SK-N-SH treated with all-trans-retinoic acid at 6 μM for 48 hours (cell line): ENCODE data around the gene CNTNAP2.

ENCODE experiments used
- ATAC-seq: fragments of 200-7000 bp; cut with Tn5 transposase; 3 replicates; pipeline ENCODE4 v1.9.1; 2020; ENCODE audit warnings: mild to moderate bottlenecking, moderate library complexity
- ARNTL ChIP-seq: fragments of 450-650 bp; formaldehyde crosslinking; IDR thresholded peaks from 2 replicates; pipeline ENCODE4 v1.5.0; 2020; ENCODE audit warnings: low read depth, mild to moderate bottlenecking, moderate library complexity, borderline replicate concordance
- BACH2 ChIP-seq: fragments of 250-450 bp; sonication (Bioruptor Pico); IDR thresholded peaks from 2 replicates; pipeline ENCODE4 v1.9.0; 2021; ENCODE audit warnings: mild to moderate bottlenecking, borderline replicate concordance
- CSDC2 ChIP-seq: fragments of 250-450 bp; sonication (Bioruptor Pico); IDR thresholded peaks from 2 replicates; pipeline ENCODE4 v1.5.0; 2020; ENCODE audit warnings: mild to moderate bottlenecking, moderate library complexity
- ESRRG ChIP-seq: fragments of 250-450 bp; sonication (Bioruptor Pico); IDR thresholded peaks from 2 replicates; pipeline ENCODE4 v1.6.1; 2021; ENCODE audit warnings: mild to moderate bottlenecking
- GLIS3 ChIP-seq: fragments of 250-450 bp; sonication (Bioruptor Pico); IDR thresholded peaks from 2 replicates; pipeline ENCODE4 v1.5.0; 2020; ENCODE audit warnings: mild to moderate bottlenecking, moderate library complexity
- ISL1 ChIP-seq: fragments of 250-450 bp; sonication (Bioruptor Pico); IDR thresholded peaks from 2 replicates; pipeline ENCODE4 v2.1.2; 2022; ENCODE audit warnings: mild to moderate bottlenecking, moderate library complexity
- OSR1 ChIP-seq: fragments of 250-450 bp; sonication (Bioruptor Pico); IDR thresholded peaks from 2 replicates; pipeline ENCODE4 v1.8.0; 2022; ENCODE audit warnings: moderate library complexity, mild to moderate bottlenecking, inconsistent platforms
- PPARA ChIP-seq: fragments of 250-450 bp; sonication (Bioruptor Pico); IDR thresholded peaks from 2 replicates; pipeline ENCODE4 v1.5.0; 2020; ENCODE audit warnings: mild to moderate bottlenecking, borderline replicate concordance
- RARB ChIP-seq: fragments of 250-450 bp; sonication (Bioruptor Pico); IDR thresholded peaks from 2 replicates; pipeline ENCODE4 v1.8.0; 2021; ENCODE audit warnings: mild to moderate bottlenecking, moderate library complexity
- SNAI2 ChIP-seq: fragments of 250-450 bp; sonication (Bioruptor Pico); IDR thresholded peaks from 2 replicates; pipeline ENCODE4 v1.5.0; 2020; ENCODE audit warnings: mild to moderate bottlenecking, moderate library complexity
- TCF4 ChIP-seq: fragments of 250-450 bp; sonication (Bioruptor Pico); IDR thresholded peaks from 2 replicates; pipeline ENCODE4 v1.8.0; 2021; ENCODE audit warnings: mild to moderate bottlenecking, moderate library complexity, borderline replicate concordance
- TOX ChIP-seq: fragments of 250-450 bp; sonication (Bioruptor Pico); IDR thresholded peaks from 2 replicates; pipeline ENCODE4 v1.8.0; 2021; ENCODE audit warnings: mild to moderate bottlenecking, moderate library complexity, borderline replicate concordance
- ZC3H10 ChIP-seq: fragments of 250-450 bp; sonication (Bioruptor Pico); IDR thresholded peaks from 2 replicates; pipeline ENCODE4 v1.5.1; 2021; ENCODE audit warnings: mild to moderate bottlenecking, moderate library complexity
- ZFP3 ChIP-seq: fragments of 250-450 bp; sonication (Bioruptor Pico); IDR thresholded peaks from 2 replicates; pipeline ENCODE4 v1.5.0; 2020; ENCODE audit warnings: mild to moderate bottlenecking, moderate library complexity
- ZNF565 ChIP-seq: fragments of 450-650 bp; formaldehyde crosslinking; conservative IDR thresholded peaks from 2 replicates; pipeline ENCODE4 v1.5.0; 2020; ENCODE audit warnings: low read depth, mild to moderate bottlenecking, moderate library complexity
- ZNF70 ChIP-seq: fragments of 450-650 bp; formaldehyde crosslinking; IDR thresholded peaks from 2 replicates; pipeline ENCODE4 v1.5.0; 2020; ENCODE audit warnings: mild to moderate bottlenecking, moderate library complexity
- ZNF8 ChIP-seq: fragments of 450-650 bp; formaldehyde crosslinking; IDR thresholded peaks from 2 replicates; pipeline ENCODE4 v1.5.0; 2020; ENCODE audit warnings: mild to moderate bottlenecking, moderate library complexity
- TF ChIP-seq, protein P1 (sequence below): fragments of 250-450 bp; sonication (Bioruptor Pico); IDR thresholded peaks from 2 replicates; pipeline ENCODE4 v1.5.0; 2020; ENCODE audit warnings: mild to moderate bottlenecking, moderate library complexity
- TF ChIP-seq, protein P2 (sequence below): fragments of 250-450 bp; sonication (Bioruptor Pico); IDR thresholded peaks from 2 replicates; pipeline ENCODE4 v1.5.1; 2021; ENCODE audit warnings: mild to moderate bottlenecking, moderate library complexity
- TF ChIP-seq, protein P3 (sequence below): fragments of 250-450 bp; sonication (Bioruptor Pico); IDR thresholded peaks from 2 replicates; pipeline ENCODE4 v1.8.0; 2020; ENCODE audit warnings: mild to moderate bottlenecking, moderate library complexity, borderline replicate concordance

CNTNAP2 gene

DNA sequence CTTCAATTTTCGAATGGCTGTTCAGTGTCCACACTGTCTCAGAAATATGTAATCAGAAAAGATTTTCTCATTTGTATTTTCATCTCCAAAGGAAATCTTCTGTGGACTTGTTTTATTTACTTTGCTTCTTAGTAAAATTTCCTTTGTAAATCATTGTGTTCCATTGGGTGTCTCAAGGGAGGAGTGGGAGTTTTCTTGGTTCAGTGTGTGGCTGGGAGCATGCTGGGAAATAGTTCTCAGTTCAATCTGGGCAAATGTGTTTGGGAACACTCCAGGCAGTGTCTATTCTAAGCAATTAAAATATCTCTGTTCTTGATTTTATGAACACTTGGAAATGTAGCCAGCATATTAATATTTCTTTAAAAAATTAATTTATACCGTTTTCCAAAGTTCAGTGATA, 1019.8 kb downstream of the CNTNAP2 start:
- TF ChIP-seq SNAI2 (CRISPR knock-in tag) = no peak
- TF ChIP-seq ZNF8 = no peak
- TF ChIP-seq ARNTL (CRISPR knock-in tag) = no peak
- no peak for TF ChIP-seq ZFP3 (CRISPR knock-in tag)
- TF ChIP-seq ISL1 (CRISPR knock-in tag) = no peak
- TF ChIP-seq PPARA = no peak
- TF ChIP-seq, protein P1, sequence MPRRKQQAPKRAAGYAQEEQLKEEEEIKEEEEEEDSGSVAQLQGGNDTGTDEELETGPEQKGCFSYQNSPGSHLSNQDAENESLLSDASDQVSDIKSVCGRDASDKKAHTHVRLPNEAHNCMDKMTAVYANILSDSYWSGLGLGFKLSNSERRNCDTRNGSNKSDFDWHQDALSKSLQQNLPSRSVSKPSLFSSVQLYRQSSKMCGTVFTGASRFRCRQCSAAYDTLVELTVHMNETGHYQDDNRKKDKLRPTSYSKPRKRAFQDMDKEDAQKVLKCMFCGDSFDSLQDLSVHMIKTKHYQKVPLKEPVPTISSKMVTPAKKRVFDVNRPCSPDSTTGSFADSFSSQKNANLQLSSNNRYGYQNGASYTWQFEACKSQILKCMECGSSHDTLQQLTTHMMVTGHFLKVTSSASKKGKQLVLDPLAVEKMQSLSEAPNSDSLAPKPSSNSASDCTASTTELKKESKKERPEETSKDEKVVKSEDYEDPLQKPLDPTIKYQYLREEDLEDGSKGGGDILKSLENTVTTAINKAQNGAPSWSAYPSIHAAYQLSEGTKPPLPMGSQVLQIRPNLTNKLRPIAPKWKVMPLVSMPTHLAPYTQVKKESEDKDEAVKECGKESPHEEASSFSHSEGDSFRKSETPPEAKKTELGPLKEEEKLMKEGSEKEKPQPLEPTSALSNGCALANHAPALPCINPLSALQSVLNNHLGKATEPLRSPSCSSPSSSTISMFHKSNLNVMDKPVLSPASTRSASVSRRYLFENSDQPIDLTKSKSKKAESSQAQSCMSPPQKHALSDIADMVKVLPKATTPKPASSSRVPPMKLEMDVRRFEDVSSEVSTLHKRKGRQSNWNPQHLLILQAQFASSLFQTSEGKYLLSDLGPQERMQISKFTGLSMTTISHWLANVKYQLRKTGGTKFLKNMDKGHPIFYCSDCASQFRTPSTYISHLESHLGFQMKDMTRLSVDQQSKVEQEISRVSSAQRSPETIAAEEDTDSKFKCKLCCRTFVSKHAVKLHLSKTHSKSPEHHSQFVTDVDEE = no peak
- no peak for TF ChIP-seq CSDC2 (CRISPR knock-in tag)
- TF ChIP-seq, protein P2, sequence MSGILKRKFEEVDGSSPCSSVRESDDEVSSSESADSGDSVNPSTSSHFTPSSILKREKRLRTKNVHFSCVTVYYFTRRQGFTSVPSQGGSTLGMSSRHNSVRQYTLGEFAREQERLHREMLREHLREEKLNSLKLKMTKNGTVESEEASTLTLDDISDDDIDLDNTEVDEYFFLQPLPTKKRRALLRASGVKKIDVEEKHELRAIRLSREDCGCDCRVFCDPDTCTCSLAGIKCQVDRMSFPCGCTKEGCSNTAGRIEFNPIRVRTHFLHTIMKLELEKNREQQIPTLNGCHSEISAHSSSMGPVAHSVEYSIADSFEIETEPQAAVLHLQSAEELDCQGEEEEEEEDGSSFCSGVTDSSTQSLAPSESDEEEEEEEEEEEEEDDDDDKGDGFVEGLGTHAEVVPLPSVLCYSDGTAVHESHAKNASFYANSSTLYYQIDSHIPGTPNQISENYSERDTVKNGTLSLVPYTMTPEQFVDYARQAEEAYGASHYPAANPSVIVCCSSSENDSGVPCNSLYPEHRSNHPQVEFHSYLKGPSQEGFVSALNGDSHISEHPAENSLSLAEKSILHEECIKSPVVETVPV (CRISPR knock-in tag) = no peak
- TF ChIP-seq OSR1 = no peak

DNA sequence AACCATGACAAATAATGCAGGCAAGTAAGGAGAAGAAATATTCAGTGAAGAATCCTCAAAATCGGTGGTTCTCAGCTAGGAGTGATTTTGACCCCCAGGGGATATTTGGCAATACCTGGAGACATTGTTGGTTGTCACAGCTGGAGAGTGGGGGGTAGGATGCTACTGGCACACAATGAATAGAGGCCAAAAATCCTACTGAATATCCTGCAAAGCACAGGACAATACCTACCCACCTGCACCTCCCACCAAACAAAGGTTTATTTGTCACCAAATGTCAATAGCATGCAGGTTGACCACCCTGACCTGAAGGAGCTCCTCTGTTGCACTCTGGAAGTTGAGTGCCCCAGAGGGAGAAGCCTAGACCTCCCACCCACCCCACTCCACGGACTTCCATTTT, 1028.6 kb downstream of the CNTNAP2 start:
- ATAC-seq = no peak

More for the DNA sequence above, 1019.8 kb downstream of the CNTNAP2 start:
- ATAC-seq = no peak

More for the DNA sequence above, 1028.6 kb downstream of the CNTNAP2 start:
- TF ChIP-seq TOX (CRISPR knock-in tag) (no peak), GLIS3 (no peak), ARNTL (CRISPR knock-in tag) (no peak), OSR1 (no peak), ESRRG (CRISPR knock-in tag) (no peak), ZC3H10 (CRISPR knock-in tag) (no peak), PPARA (no peak), BACH2 (CRISPR knock-in tag) (no peak), ISL1 (CRISPR knock-in tag) (no peak), ZNF8 (no peak), ZNF70 (CRISPR knock-in tag) (no peak), RARB (CRISPR knock-in tag) (no peak), TCF4 (CRISPR knock-in tag) (no peak), CSDC2 (CRISPR knock-in tag) (no peak), ZFP3 (CRISPR knock-in tag) (no peak), SNAI2 (CRISPR knock-in tag) (no peak), ZNF565 (CRISPR knock-in tag) (no peak)
- TF ChIP-seq, protein P2 (CRISPR knock-in tag) = no peak
- TF ChIP-seq, protein P1 = no peak
- TF ChIP-seq, protein P3, sequence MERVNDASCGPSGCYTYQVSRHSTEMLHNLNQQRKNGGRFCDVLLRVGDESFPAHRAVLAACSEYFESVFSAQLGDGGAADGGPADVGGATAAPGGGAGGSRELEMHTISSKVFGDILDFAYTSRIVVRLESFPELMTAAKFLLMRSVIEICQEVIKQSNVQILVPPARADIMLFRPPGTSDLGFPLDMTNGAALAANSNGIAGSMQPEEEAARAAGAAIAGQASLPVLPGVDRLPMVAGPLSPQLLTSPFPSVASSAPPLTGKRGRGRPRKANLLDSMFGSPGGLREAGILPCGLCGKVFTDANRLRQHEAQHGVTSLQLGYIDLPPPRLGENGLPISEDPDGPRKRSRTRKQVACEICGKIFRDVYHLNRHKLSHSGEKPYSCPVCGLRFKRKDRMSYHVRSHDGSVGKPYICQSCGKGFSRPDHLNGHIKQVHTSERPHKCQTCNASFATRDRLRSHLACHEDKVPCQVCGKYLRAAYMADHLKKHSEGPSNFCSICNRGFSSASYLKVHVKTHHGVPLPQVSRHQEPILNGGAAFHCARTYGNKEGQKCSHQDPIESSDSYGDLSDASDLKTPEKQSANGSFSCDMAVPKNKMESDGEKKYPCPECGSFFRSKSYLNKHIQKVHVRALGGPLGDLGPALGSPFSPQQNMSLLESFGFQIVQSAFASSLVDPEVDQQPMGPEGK = no peak
